EL (cell line): Measurements from ENCODE around the gene GFPT2.

Experiments used
- DNase-seq: peaks from one replicate; pipeline ENCODE4 v3.0.0-alpha.2; 2016

Gene GFPT2

DNA sequence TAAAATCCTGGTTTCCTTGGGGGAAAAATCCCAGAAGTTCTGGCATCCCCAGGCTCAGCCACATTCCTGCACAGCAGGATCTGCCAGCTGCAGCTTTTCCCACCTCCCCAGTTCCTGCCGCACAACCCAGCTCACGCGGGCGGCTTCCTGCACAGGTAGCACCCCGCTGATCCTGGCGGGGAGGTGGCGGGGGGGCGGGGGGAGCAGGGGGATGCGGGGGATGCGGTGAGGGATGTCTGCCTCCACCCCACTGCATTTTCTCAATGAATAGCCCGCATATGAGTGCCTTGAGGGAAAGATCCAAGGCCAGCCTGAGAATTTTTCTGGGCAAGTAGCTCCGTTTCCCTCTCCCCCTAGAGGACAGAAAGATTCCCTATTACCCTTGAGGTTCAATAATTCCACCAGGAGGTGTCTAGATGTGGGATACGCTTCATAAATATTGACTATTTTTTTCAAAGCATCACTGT, 21.1 kb downstream of the GFPT2 start:
- DNase-seq = no peak

DNA sequence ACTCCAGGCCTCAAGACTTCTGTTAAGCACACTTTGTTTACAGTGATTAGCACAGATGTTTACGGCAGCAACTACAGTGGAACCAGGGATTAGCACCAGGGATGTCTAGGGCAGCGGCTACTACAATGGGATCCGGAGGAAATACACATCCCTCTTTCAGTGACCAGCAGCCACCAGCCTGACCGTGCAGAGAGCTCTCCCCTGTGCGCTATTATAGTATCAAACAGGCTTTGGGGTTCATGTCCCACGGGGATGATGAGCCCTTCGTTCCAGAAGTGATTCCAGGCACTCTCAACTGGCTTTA, 21.5 kb downstream of the GFPT2 start:
- no peak for DNase-seq

DNA sequence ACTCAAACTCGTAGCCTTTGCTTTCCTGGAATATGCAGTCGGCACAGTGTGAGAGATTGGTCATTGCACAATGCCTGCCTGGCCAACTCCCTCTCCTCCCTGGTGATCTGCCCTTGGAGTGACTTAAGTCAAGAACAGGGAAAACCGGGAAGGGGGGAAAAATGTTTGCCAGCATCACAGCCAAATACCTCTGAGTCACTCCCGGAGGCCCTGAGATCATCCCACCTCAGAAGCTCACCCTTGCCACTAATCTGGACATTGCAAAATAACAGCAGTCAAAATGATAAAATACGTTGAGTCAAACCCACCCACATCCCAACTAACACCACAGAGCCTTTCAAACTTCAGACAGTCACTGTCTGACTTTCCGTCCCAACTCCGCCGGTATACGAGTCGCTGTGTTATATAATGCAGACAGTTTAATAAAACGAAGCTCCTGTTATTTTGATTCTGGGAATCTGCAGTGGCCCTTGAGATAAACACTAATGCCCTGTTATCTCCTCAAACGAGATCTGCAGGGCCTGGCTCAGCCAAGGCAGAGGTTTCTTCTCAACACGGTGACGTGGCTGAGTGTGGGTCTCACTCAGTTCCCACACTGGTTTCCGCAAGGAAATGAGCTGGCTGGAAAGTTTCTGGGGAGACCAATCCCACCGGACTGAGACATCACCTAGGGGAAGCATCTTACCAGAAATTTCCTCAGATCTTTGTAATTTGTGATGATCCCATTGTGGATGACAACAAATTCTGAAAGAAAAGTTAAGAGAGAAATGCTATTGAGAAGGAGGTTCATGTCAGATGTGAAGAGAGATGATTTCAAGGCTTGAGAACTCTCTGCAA, 22.1 kb downstream of the GFPT2 start:
- DNase-seq = peak; percentile 97

DNA sequence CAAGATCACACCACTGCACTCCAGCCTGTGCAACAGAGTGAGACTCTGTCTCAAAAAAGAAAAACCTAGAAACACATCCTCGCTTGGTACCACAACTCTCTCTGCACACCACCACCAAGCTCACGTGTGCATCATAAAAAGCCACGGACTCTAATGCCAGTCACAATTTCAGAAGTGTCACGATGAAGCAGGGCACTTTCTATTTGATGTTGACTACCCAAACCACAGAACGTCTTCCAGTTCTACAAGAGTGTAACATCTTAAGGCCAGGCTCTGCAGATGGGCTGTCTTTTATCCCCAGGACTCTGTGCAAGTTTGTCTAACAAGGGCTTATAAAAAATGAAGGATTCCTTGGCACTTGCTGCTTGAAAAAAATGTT, 22.9 kb downstream of the GFPT2 start:
- DNase-seq = no peak

DNA sequence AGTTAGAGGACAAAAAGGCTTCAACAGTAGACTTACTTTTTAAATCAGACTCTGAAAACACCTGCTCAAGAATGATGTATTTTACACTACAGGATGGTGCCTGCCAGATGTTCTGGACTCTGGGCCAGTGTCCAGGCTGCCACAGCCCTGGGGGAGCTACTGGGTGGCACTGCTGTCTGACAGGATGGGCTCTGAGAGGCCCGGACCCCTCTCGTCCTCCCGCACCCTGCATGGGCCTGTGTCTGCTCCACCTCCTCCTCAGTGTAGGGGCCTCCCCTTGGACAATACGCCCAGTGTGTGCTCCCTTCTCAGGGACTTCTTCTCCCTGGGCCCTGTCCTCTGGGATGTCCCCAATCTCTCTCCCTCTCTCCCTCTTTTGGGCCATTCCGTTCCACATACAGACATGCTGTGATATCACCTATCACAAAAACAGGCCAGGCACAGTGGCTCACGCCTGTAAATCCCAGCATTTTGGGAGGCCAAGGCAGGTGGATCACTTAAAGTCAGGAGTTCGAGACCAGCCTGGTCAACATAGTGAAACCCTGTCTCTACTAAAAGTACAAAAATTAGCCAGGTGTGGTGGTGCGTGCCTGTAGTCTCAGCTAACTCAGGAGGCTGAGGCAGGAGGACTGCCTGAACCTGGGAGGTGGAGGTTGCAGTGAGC, 23.4 kb downstream of the GFPT2 start:
- DNase-seq = no peak

DNA sequence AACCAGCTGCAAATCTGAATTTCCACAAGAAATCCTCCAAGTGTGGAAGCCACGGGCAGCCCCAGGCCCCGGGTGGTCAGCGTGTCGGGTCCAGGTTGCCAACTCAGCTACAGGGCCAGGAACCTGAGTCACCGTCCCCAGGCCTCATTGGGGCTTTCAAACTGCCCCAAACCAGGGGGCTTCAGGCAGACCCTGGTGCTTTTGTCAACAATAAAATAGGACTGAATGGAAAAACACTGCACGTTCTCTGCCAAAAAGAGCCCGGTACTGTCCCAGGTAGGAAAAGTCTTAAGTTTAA, 24.0 kb downstream of the GFPT2 start:
- DNase-seq = no peak

DNA sequence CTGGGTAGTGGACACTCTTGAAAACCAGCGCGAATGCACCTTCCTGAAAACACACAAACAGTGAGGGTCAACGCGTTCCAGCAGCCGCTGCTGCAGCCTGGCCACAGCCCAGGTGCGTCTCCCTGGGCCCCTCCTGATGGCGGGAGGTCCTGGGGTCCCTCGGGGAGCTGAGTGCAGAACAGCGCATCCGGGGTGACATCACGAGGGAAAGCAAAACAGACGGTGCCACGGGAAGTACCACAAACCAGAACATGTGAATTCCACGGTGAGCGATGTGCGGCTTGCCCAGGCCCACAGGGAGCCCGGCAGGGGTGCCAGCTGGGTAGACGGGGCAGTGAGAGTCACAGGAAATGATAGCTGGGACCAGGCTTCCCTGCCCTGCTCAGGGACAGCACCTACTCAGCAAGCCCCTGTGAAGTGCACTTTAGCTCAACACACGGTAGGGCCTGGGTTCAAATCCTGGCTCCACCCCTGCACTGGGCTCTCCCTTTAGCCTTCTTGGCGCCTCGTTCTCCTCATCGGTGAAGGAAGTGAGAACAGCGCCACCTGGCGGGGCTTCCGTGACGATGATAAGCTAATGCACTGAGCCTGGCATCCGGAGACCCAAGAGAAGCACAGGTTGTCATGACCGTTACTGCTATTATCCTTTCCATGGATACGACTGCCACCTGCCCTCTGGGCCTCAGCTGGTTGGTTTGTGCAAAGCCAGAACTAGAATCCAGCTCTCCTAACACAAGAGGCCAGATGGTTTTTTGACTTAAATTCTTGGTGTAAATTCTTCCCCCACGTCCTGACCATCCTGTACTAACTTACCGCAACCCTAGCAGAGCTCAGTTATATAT, 24.6 kb downstream of the GFPT2 start:
- DNase-seq = peak; percentile 76

DNA sequence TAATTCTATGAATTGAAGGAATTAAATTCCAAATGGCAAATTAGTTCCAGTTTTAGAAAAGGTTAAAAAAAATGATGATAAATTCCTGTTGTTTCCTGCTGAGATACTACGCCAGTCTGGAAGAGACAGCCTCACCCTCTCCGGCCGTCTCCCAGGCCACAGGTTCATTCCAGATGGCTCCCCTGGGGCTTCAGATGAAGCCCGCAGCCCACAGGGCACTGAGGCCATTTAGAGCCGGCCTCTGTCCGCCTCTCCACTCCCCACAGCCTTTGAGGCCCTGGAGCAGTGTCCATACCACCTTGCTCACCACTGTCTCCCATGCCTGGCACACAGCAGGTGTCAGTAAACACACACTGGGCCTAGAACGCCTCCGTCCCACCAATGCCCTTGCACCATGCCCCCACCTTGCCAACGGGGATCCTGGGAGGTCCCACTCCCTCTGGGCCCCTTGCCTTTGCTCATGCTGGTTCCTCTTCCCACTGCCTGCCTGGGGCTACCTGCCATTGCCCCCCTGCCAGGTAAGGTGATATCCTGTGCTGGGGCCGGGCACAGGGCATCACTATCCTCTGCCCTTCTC, 26.1 kb downstream of the GFPT2 start:
- DNase-seq = no peak

DNA sequence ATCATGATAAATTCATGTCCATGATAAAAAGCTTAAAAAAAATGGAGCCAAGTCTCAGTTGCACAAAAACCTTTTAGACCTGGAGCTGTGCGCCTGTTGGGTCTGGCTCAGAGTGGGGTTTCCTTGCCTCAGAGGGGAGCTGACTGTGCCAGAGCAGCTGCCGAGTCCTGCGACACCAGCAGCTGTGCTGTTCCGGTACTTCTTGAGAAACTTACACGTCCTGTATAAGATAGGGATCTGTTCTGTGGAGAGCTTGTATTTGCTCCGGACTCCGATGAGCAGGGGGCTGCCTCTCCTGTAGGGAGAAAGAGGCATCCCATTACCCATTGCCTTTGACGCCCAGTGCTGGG, 28.6 kb downstream of the GFPT2 start:
- no peak for DNase-seq

DNA sequence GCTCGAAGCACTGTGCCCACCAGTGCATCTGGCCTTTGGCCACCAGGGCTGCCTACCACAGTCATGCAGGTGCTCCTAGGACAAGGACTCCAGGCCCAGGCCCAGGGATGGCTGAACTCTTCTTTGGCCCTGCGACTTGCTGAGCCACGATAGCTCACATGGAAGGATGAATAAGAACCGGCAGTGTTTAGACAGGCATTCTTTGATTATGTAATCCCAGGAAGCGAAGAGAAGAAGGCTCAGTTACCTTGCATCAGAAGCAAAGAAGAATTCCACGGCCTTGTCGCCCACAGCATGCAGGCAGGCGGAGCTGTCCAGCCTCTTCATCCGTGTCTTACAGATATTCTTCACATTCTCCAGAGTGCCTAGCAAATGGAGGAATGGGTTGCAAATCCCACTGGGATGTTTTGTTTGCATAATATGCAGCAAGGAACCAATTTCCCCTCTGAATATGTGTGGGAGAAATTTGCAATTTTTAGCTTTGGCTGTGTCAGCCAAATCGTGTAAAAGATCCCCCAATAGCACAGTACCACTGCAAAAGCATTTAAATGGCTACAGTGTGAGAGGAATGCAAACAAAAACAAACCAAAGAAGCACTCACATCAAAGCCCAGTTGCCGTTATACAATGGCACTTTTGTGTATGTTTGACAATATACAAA, 29.1 kb downstream of the GFPT2 start:
- DNase-seq = no peak

DNA sequence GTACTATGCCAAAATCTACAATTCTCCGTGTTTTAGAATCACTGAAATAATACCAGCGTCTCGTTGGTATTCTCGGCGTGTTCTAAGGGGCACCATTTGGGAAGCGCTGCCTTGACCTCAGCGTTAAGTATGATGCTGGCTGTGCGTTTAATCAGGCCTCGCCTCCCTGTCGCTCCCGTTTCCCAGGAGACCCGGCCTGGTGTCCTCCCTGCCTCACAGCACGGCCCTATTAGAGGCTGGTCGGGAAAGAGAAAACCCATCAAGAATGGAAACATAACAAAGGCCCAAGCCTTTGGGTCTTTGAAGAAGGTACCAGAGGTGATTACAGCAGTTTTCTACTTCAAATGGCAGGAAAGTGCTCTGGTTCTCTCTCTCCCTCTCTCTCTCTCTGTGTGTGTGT, 30.0 kb downstream of the GFPT2 start:
- DNase-seq = no peak

DNA sequence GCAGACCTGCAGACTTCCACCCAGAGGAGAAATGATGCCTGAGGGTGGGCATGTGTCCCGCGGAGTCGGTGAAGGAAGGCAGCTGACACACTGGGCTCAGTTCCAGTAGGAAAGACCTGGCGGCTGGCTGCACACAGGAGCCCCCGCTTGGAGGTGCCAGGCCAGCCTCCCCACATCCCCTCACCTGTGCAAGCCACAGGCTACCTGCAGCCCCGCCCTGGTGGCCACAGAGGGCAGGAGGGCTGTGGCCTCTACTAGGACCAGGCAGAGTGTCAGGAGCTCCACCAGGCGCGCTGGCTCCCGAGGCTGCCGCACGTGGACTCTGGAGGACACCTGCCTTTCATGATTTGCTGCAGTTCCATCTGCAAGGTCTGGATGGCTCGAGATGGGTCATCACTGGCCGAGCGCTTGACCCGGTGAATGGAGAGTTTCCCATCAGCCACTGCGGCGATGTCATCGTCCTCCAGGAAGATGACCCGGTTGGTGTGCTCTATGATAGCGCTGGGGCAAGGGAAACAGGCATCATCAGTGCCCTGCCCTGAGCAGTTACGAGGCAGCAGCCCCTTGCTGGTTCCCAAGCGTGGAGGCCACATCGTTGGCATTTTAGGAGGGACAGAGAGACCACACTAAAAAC, 34.6 kb downstream of the GFPT2 start:
- no peak for DNase-seq

DNA sequence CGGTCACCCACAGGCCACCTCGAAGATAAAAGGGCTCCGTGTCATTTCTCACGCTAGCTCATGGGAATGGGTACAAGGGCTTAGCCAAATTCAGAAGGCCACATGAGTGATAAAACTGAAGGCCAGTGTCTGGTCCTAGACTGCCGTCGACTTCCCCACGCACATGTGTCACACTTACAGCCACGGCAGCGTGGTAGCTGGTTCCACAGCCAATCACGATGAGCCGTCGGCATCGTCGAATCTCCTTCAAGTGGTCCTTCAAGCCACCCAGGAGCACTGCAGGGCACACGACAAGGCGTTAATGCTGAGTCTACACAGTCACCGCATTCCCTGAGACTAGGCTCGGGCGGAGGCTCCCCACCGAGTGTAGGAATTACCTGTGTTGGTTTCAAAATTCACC, 36.5 kb downstream of the GFPT2 start:
- DNase-seq = no peak

DNA sequence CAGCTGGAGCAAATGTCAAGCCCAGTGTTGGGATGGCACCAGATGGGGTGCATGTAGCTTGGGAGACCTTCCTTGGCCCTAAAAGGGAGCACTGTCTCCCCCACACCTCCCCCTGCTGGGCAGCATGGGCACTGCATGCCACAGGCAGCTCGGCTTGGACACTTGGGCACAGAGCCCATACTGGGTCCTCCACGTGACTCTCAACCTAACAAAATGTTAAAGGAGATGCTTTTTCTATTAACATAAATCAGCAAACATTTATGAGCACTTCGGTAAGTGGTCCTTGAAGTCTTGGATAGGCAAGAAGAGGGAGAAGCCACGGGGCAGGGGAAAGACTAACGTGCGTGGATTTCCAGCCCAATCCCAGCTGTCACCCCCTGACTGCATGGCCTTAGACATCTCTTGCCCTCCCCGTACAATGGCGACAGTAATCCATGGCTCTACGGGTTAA, 37.3 kb downstream of the GFPT2 start:
- DNase-seq = peak; percentile 44

DNA sequence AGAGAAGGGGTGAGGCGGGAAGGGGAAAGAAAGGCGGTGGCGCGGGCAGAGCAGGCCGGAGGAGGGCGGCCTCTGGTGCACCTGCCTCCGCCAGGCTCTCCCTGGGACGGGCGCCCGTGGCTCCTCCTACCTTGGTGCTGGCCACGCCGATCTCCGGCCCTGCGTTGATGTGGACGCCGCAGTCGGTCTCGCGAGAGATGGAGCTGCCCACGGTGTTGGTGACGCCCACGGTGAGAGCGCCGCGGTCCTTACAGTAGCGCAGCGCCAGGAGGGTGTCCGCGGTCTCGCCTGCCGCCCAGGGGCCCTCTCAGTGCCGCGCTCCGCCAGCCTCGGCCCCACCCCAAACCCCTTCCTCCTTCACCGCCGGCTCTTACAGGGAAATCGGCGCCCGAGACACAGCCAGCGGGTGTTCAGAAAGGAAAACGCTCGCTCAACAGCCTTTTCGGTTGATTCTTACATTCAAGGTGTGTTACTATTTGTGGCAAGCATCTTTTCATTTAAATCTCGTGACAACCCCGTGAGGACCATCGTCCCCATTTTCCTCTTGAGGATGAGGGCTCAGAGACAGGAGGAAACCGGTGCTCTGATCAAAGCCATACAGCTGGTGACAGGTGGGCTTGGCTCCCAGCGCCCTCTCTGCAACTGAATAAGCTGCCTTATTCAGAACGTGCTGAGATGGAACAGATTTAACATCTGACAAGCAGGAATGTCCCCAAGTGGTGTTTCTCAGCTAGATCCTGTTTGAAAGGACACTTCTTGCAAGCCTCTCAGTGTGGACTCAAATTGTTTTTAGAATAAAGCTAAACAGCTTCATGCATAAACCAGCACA, 39.2 kb downstream of the GFPT2 start:
- no peak for DNase-seq

DNA sequence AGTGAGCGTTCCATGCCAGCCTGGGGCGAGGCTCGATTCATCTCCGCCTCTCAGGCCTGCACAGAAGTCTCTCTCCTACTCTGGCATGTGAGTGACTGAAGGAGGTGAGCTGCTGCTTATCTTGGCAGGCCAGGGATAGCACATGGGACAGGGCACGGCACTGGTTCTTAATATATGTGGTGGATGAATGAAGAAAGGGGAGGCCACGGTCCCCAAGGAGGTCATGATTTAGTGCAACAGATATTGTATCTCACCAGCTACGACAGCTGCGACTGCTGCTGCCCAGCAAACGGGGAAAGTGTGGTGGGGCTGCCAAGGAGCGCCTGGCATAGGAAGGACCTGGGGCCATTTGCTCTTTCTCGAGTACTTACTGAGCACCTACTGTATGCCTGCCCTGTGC, 41.9 kb downstream of the GFPT2 start:
- DNase-seq = no peak

DNA sequence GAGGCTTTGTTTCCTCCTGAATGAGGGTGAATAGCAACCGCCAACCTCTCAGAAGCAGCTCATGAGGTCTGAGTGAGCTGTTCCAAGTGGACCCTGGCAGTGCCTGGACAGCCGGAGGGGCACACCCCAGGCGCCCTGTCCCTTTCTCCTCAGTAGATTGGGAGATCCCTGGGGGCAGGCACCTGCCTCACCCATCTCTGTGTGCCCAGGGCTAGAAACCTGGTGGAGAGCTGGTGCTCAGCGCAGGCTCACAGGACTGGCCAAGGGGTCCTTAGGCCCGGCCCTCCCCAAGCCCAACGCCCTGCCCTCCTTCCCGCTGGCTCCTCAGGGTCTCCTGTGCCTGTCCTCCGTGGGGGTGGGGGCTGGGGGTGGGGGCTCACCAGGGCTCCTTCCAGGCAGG, 46.3 kb downstream of the GFPT2 start:
- DNase-seq = no peak

DNA sequence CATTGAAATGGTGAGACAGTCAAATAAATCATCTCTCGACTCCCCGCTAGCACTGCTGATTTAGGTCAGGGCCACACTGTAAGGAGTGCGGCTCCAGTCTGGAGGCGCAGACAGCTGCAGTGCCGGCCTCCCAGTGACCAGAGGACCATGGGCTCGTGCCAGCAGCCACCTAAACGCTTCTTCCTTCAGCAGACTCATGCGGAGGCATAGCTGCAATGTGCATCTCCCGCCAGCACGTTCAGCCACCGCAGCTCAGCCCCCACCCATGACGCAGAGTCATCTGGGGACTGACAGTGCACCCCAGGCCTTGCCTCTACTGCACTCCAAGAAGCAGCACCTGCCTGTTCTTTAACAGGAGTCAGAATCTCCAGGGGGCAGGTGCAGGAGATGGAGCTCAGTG, 47.7 kb downstream of the GFPT2 start:
- DNase-seq = no peak

DNA sequence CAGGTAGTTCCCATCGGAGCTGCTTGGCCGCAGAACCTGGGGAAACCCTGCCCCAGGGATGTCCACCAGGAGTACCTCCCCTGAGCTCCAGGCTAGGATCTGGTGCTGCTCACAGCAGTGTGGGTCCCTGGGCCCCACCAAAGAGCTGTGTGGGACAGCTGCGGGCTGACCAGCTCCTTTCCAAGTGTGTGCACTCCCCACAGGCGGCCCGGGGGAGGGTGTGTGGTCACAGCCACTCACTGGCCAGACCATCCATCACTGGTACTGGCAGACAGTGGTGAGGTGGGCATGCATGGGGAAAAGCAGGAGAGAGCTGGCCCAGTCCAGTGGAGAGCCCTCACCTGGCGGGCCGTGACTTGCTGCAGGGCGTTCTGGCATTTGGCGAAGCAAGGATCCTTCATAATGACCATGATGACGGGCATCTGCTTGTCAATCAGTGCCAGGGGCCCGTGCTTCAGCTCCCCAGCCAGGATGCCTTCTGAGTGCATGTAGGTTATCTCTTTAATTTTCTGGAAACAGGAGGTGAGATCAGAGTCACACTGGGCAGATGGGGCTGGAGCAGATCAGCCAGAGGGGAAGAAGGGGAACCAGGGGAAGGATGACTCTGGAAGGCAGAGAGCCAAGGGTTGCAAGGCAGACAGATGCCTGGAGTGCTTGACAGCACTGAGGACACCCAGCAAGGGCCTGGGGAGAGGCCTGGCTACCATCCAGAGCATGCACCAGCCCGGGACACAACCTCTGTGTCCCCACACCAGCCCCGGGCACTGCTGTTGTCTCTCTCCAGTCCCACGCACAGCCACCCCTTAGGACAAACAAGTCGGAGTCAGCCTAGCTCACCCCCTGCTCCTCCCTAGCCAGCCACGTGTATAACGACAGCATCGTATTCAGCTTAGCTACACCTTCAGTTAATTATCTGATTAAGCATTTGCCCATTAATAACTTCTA, 48.4 kb downstream of the GFPT2 start:
- DNase-seq = no peak

DNA sequence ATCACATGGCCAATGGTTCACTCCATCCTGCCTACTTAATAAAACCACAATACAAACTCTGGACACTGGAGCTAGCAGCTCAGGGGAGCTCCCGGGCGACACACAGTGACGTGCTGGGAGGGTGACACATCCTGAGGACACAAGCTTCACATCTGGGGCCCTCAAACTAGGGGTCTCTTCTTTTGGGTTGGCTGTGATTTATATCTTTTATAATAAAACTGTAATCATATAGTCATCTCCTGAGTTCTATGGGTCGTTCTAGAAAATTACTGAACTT, 49.2 kb downstream of the GFPT2 start:
- DNase-seq = no peak
